Stimulated activated CD8-positive, alpha-beta memory T cell treated with anti-CD3 and anti-CD28 coated beads, Interleukin-4, amount 100 ng/mL, for 4 hours (primary cell): ENCODE measurements around the gene CELA1.

ENCODE experiments used
- DNase-seq, 2 donors: peaks; one replicate each; pipeline ENCODE4 v3.0.0-alpha.2; 2020; ENCODE audit warnings: low read depth in 2 of 2, low spot score in 1 of 2

The CELA1 gene

DNA sequence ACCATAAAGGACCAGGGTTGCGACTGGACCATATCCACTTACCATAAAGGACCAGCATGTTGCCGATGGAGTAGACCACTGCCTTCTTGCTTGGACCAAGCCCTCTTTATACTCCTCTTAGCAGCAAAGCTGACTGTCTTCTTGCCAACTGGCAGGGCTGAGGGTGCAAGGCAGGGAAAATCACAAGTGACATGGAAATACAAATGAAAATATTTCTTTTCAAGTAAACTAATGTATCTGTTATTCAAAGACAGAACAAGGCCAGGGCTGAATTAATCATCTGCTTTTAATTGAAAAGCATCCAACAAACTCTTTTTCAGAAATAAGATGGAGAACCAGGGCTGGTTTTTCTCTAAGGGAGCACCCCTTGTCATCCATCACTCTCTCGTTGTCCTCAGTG, at the start of gene CELA1:
Gene CELA1, minus strand, starts transcription at position 99 of the 400 bp plus-strand sequence. Its CDS starts 41 bp downstream, at position 58.
- DNase-seq = no peak

DNA sequence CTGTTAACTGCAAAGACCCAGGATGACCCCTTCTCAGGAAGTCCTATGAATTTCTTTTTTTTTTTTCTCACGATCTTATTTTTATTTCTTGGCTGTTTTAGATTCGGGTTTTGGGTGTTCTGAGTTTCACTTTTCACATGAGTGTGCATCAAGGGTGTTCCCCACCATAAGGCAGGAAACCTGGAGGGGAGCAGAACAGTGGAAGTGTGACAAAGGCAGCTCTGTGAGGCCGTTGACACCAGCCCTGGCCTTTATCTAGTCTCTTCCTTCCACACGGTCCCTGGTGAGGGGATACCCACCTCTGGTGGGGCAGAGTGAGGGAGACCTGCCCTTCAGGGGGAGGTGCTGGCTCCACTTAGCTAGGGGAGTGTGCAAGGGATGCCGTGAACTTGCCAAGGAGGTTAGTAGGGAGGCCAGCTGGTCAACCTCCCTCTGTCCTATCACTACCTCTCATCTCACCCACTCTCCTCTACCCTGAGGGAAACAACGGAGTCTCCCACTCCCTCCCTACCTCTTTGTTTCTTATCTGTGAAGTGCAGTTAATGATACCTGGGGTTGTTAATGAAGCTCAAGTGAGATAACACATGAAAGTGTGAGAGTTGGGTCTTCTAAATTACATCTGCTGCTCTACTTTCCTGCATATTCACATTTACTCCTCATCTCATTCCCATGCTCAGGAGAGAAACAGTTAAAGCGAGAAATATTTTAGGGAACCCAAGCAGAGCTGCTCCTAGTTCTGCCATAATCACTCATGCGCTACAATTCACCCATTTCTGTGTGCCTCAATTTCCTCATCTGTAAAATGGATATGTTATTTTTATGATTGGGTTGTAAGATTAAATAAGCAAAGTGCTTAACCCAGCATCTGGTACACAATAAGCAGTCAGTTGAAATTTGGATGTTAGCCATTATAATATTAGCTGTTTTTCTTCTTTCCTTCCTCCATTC, 49.1 kb upstream of the CELA1 start:
- no peak for DNase-seq

DNA sequence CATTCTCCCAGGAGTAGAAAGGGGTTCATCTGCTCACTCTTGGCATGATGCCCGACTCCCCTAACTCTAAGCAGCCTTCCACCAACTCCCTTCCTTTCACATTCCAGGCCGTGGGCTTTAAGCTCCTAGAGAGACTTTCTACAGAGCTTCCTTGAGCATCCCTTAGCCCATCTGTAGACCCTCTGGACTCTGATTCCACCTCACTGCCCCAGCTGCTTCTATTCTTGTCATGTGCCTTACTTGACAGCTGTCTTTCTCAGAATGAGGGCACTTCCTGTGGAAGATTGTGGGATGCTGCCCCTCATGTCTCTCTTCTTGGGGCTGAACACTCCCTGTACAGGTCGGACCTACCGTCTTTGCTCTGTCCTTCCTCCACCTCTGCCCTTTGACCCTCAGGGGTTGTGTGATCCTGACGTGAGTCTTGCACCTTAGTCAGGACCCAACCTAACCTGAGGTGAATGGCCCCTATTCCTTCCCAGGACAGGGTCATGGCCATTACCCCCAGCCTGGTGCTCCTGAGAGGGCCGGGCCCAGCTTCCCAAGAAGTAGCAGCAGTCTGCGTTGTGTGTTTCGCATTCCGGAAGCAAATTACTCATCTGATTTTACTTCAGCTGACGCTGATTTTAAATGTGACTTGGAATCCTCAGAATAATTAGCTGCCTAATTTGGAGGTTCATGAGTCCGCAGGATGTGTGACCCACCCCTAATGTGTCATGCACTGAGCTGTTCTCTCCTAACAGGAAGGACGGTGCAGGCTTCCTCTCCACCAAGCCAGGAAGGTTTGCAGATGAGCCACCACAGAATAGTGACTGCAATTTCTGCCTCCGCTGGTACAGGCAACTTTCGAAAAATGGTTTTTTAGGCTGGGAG, 47.4 kb upstream of the CELA1 start:
- peak; percentile 17 to 39 for DNase-seq

DNA sequence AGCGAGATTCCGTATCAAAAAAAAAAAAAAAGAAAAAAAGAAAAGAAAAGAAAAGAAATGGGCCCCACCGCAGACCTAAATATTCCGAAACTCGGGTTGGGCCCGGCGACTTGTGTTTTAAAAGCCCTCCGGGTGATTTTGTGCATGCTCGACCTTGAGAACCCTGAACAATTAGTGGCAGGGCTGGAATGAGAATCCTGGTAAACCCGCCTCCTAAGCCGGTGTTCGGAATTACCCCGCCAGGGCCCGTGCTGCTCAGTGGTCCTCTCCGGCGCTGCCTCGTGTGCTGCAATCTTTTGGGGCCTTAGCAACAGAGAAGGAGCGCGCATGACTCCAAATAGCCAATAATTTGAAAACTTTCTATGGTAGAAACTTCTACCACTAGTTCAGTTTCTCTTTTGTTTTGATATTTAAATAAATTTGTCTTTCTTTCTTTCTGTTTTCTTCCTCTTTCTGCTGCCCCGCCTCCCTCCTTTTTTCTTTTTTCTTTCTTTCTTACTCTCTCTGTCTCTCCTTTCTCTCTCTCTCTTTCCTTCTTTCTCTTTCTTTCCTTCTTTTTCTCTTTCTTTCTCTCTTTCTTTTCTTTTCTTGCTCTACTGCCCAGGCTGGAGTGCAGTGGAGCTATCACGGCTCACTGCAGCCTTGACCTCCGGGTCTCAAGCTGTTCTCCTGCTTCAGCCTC, 46.2 kb upstream of the CELA1 start:
- DNase-seq = no peak

DNA sequence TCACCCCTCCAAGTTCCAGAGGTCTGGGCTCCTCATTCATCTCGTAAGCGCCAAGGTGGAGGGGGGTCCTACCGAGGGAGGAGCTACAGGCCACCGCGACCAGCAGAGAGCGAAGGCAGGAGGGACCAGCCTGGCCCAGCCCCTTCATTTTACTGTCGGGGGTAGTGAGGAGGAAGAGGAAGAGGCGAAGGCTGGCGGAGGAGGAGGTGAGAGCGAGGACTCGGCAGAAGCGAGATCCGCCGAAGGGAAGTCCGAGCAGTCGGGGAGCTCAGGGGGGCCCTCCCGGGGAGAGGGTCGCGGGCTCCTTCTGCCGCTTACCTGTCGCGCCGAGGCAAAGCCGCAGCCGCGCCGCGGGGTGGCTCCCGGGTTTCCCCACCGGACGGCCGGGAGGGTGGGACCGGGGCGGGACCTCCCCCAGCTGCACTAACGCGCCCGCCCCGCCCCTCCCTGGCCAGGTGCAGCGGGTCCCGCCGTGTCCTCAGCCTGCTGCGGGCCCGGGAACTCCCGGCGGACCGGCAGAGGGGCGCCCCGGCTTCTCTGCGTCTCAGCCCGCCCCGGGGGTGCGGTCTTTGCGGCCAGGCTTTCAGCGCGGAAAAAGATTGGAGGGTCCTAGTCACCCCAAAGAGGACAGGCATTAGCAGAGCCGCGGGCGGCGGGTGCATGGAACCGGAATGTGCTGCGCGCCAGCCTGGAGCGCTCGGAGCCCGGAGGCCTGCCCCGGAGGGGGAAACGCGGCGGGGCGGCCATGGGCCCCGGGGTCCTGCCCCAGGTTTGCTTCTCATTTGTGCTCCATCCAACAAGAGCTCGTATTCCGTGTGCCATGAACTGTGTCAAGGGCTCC, 45.0 kb upstream of the CELA1 start, which contains the start of gene GALNT6:
Gene GALNT6, minus strand, starts transcription at position 124 of the 841 bp plus-strand sequence. CDS start 11,625 bp downstream, outside the sequence.
- peak; percentile 29 to 50 for DNase-seq

DNA sequence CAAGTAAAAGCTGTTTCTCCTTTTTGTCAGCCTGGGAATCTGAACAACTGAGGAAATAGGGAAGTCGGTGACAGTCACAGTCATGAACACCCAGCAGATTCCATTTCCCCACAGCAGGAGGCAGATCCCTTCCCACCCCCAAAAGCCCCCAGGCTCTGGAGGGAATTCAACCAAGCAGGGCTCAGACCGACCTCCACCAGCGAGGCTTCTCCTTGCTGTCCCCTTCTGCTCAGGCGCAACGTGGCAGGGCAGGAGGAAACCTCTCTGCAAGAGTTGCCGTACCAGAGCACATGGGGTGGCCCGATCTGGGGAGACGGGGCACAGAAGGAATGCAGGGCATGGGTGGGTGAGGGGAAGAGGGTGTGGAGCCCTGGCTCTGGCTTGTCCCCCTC, 44.4 kb upstream of the CELA1 start:
- no peak for DNase-seq

DNA sequence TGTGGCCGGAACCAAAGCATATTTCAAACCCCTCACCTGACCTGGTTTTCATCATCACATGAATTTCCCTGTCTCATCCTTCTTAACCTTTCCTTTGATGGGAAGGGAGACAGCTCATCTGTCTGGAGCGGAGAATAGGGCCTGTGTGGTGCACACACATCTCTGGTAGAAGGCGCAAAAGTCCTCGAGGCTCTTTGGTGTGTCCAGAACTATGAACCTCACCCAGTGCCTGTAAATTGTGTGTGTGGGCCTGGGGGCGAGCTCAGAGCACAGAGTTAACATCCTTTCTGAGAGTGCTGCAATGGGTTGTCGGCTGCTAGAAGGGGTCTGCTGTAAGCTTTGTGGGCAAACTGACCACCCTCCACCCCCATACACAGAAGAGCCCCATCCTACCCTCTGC, 44.0 kb upstream of the CELA1 start:
- no peak for DNase-seq

DNA sequence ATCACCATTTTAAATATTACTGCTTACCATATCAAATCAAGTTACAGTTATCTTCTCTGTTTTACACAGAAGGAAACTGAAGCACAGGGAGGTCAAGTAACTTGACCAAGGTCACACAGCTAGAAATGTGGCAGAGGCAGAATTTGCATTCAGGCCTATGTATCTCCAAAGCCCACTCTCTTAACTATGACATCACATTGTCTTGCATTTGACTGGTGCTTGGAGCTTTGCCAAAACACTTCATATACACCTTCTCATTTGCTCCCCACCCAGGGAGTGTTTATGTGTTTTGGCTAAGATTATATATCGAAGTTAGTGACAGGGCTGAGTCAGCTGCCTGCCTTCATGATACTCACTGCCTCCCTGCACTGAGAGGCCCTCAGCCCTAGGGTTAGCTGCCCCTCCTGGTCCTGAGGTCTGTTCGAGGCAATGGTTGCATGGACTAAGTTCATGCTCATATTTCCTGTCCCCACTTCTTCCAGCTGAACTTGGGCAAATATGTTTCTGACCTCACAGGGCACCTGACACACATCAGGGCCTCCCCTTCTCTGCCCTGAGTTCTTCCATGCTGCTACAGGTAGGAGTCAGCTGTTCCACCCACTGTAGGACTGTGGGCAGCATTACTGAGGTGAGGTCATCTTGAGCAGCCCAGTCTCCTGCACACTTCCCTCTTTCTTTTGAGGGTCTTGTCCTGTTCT, 43.0 kb upstream of the CELA1 start:
- no peak for DNase-seq

DNA sequence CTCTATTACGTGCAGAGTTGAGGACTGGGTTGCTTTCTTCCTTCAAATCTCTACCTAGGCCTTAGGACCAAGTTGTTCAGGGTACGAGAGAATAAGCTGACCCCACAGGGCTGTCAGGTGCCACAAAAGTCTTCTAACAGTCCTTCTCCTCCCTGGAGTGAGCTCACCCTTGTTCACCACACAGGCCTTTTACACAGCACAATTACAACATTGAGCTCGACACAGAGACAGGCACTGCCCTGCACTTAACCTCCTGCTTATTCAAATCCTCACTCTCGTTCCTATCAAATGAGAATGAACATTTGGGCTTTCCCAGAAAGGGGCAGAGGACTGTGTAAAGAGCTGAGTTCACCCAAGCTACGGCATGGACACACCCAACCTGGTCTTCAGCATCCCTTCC, 42.4 kb upstream of the CELA1 start:
- no peak for DNase-seq

DNA sequence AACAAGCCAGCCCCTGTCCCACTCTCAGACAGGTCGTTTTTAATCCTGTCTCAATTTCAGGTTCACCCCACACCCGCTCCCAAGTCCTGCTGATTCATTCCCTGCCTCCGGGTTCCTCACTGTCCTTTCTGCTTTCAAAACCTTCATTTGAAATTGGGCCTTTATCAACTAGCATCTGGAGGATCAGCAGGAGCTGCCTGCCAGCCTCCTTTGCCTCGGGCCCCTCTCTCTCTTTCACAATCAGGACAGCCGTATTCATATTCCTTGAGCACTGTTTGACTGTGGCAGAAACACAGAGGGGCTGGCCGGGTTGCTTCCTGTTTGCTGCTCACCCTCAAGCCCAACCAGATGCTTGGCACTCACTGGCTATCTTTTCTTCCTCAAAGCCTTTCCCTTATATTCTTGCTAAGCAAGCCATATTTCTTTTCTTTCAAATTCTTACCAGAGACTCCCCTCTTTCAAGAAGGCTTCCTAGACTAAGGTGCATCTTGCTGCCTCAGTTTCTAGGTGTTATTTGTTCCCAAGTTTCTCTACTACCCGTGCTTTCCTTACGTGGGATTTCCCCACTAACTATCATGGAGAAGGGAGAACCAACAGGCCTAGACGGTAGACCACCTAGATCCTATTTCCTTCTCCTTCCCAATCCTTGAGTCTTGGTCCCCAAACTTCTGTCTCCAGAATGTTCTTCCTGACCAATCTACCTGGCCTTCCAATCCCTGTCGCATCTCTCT, 41.8 kb upstream of the CELA1 start:
- DNase-seq = no peak

DNA sequence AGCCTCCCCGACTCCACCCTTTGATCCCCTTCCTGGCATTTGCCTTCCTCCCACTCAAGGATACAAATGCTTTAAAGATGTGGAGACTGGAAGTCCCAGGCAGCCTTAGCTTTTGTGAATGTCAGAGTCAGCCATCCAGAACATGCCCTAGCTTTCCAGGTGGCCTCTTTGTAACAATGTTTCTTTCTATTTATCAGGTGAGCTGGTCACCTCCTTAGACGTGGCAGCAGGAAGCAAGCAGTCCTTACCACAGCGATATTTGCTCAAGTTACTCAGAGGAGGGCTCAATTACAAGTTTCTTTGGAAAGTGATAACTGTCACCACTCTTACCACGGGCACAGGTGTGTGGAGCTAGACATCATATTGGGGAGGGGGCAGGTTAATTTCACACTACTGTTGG, 39.9 kb upstream of the CELA1 start:
- no peak for DNase-seq

DNA sequence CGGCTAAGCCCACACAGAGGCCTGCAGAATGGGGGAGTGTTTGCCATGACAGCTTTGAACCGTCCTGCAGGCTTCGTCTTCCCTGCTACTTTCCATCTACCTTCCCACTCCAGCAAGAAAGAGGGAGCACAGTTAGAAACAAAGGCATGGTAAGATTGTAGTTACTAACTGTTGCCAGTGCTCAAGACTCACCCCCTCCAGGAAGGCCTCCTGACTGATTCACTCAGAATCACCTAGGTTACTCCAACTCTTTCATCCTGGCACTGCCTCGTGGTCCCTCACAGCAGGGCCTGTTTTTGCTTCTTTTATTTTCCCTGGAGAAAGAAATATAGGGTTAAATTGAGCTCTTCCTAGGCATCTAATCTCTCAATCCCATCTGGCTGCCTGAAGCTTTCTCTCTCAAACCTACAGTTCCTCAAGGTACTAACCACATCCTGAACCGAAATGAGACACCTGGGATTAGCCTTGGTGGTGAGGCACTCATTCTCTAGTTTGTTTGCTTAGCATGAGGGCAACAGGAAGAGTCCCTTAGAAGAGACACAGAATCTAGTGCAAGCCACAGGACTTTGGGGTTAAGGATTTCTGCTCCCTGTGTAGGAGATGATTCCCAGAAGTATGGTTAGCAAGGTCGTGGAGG, 36.9 kb upstream of the CELA1 start:
- DNase-seq = no peak

DNA sequence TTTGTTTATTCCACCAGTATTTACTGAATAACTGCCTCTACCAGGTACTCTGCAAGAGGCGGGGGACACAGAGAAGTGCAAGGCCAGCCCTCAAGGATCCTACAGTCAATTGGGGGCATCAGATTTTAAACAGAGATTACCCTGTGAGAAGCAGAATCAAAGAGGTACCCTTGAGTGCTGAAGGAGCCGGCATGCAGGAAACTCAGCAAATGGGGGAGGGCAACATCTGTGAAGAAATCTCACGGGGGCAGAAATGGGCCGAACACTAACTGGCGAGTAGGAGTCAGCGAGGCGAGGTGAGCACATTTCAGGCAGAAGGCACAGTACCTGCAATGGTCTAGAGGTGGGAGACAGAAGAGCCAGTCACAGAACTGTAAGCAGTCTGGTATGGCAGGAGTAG, 35.7 kb upstream of the CELA1 start:
- no peak for DNase-seq

DNA sequence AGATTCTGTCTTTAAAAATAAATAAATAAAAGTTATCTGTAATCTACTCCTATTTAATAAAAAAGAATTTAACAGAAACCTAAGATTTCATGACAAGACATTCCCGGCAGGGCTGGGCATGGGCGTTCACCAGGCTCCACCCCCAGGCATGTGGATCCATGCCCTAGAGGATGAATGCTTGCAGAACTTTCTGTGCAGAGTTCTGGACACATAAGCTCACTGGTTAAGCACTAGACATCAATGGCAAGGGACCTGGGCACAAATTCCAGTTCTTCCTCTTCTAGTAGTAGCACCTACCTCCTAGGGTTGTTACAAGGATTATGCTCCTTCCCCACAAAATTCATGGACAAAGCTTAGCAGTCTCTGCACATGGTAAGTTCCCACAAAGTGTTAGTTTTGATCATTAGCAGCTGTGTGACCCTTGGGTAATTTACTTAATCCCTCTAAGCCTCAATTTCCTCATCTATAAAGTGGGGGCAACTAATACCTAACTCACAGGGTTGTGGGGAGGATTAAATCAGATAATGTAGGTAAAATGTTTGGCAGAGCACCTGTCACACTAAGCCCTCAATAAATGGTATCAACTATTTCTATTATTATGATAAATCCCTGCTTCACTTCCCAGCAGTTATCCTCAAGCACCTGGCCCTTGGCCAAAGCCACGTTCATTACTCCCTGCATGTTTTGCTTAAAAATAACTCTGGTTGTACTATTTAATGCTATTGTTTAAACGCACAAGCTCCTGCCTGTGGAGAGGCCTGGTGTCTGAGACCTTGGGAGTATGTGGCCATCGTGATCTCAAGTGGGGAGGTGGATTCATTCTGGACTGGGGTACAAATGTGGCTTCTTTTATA, 35.0 kb upstream of the CELA1 start:
- no peak for DNase-seq

DNA sequence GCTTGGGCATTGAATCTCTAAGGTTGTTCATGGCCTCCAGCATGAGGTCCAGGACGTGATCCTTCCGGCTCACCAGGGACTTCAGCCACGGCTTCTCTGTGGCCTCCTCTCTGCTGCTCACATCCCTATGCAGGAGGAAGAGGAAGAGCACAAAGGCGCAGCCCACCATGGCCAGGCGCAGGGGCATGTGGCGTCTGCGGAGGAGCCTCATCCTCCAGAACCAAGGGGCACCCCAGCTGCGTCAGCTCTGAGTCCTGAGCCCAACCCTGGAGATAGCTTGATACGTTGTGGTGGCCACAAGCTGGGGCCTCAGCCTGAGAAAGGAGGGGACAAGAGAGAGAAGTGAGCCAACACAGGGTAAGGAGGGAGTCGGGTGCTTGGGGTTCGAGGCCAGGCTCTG, 33.1 kb upstream of the CELA1 start:
- DNase-seq = no peak

DNA sequence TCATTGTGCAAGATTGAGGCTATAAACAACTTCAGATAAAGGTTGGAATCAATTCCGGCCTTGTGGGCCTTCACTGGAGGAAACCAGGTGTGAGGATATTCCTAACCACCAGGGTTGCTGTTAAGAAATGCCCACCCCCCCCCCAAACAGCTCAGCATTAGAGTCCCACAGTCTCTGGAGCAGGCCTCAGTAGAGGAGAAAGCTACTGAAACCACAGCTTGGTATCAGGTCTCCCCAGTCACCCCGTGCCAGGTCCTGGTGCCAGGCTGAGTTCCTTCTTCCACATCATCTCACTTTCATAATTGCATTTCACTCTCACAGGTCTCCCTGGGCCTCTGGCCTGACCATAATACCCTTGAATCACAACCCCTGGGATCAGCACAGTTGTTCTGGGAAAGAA, 32.3 kb upstream of the CELA1 start:
- DNase-seq = no peak

DNA sequence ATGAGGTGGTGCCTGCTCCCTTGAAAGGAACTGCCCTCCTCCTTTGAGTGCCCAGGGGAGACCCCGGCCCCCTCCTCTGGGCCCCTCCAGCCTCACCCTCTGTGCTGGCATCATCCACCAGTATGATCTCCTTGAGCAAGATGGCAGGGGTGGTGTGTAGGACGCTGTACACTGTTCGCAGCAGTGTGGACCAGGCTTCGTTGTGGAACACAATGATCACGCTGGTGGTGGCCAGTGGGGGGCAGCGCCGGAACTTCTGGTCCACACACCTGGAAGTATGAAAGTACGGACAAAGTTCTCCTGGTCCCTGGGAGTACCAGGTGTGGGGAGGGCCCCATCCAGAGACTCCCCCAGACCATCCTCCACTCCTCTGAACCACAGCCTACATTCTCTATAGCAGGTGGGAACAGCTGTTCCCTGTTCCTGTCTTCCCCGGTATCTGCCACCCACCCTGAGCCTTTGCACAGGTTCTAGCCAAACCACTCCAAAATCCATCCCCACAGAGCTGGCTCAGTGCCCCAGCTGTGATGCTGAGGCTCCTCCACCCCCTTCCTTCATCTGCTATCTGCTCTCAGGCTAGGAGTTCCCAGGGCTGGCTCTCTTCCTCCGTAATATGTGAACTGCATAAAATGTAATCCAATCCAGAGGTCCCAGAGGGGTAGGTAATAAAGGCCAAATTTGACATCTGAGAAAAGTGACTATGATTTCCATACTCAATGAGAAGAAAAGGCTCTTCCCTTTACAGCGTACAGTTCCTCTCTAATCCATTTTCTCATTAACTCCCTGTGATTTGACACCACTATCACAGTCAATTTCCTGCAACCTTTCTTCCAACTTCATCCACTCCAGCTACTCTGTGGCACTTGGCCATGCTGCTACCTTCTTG, 30.9 kb upstream of the CELA1 start:
- DNase-seq = no peak
